HG03442 (cell line): ENCODE data around the gene ELF3.
"Not testable (repeated sequence)": the region's sequence is repeated elsewhere in the genome, so short reads cannot be mapped to it uniquely, and the experiment has no call there.

Source experiments
- ATAC-seq: cut with Tn5 transposase; IDR thresholded peaks from one replicate; pipeline ENCODE4 v1.9.1; 2021; ENCODE audit warnings: mild to moderate bottlenecking, moderate library complexity; ENCODE audit not compliant: unreplicated experiment

Gene ELF3

GRCh38 chr1:202064889-202065312, 54.5 kb downstream of the ELF3 start:
- not testable (repeated sequence) for ATAC-seq
